Measurements from ENCODE around the gene C4B.

Gene C4B

DNA sequence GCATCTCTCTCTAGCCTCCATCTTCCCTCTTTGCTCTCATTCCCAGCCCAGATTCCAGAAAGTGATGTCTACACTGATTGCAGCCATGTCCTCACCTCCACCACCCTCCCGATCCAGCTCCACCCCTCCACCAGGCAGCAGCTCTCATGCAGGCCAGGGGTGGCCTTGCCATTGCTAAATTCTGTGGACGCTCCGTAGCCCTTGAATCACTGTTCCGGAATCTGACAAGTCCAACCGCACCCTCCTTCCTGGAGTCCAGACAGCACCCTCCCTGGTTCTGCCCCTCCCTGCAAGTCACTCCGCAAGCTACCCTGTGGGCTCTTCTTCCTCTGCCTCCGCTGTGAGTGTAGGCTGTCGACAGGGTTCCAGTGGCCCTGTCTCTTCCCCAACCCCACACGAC lies 68.3 kb downstream of the C4B start:
- no peak for DNase-seq (ENCODE audit: low read depth)

GRCh38 chr6:32083812-32084768 lies 69.5 kb downstream of the C4B start:
- DNase-seq (ENCODE audit: low read depth) = no peak

GRCh38 chr6:32084780-32085179 lies 70.2 kb downstream of the C4B start:
- no peak for DNase-seq (ENCODE audit: low read depth)
